SKM-1 (cell line): Measurements from ENCODE around the gene TMSB4X.
"Not testable (repeated sequence)": the region's sequence is repeated elsewhere in the genome, so short reads cannot be mapped to it uniquely, and the experiment has no call there.

Source experiments
- DNase-seq: peaks from one replicate; lab custom pipeline; 2025; ENCODE audit not compliant: unreplicated experiment; lab: John Stamatoyannopoulos, UW

The TMSB4X gene

GRCh38 chrX:12954981-12955380 is 19.9 kb upstream of the TMSB4X start:
- DNase-seq: peak; percentile 6

- DNase-seq: peak; percentile 77
Measured at GRCh38 chrX:12955882-12956703, 18.8 kb upstream of the TMSB4X start.

GRCh38 chrX:12956704-12957534 is 18.0 kb upstream of the TMSB4X start:
- DNase-seq: peak; percentile 44

- DNase-seq: no peak
Measured at GRCh38 chrX:12958059-12958458, 16.9 kb upstream of the TMSB4X start.

- no peak for DNase-seq
Measured at GRCh38 chrX:12958461-12958860, 16.4 kb upstream of the TMSB4X start.

GRCh38 chrX:12961196-12961718 is 13.7 kb upstream of the TMSB4X start:
- no peak for DNase-seq

- no peak for DNase-seq
Measured at GRCh38 chrX:12962041-12962504, 12.8 kb upstream of the TMSB4X start.

GRCh38 chrX:12963210-12963850 is 11.6 kb upstream of the TMSB4X start:
- not testable (repeated sequence) for DNase-seq

- no peak for DNase-seq
Measured at GRCh38 chrX:12965131-12965940, 9.6 kb upstream of the TMSB4X start.

- no peak for DNase-seq
Measured at GRCh38 chrX:12966151-12966550, 8.8 kb upstream of the TMSB4X start.

- no peak for DNase-seq
Measured at GRCh38 chrX:12967711-12968465, 7.0 kb upstream of the TMSB4X start.

GRCh38 chrX:12970691-12971202 is 4.2 kb upstream of the TMSB4X start:
- no peak for DNase-seq

GRCh38 chrX:12971282-12972003 is 3.5 kb upstream of the TMSB4X start:
- no peak for DNase-seq

GRCh38 chrX:12972243-12972642 is 2.7 kb upstream of the TMSB4X start:
- DNase-seq: no peak

- no peak for DNase-seq
Measured at GRCh38 chrX:12972878-12973560, 1.9 kb upstream of the TMSB4X start.

GRCh38 chrX:12973561-12974304 is 1.2 kb upstream of the TMSB4X start:
- DNase-seq: no peak

GRCh38 chrX:12974305-12974795 is 560 bp upstream of the TMSB4X start:
- peak; percentile 26 for DNase-seq

GRCh38 chrX:12975670-12975965 is 708 bp downstream of the TMSB4X start:
- DNase-seq: no peak
